DOHH2 (cell line): Measurements from ENCODE around the gene NUCKS1.

Experiments used
- EZH2phosphoT487 ChIP-seq: fragments of 200-600 bp; sonication (generic); IDR thresholded peaks from 2 replicates; pipeline ENCODE4 v1.6.1; 2017; ENCODE audit warnings: borderline replicate concordance, mild to moderate bottlenecking, antibody characterized with exemption, low read length, moderate library complexity, mixed read lengths
- TF ChIP-seq, protein P1 (sequence below): fragments of 200-600 bp; sonication (generic); IDR thresholded peaks from one replicate; pipeline ENCODE4 v1.5.1; 2014; ENCODE audit warnings: antibody characterized with exemption, mild to moderate bottlenecking, low read depth, low read length; ENCODE audit not compliant: poor library complexity, severe bottlenecking

DNA sequence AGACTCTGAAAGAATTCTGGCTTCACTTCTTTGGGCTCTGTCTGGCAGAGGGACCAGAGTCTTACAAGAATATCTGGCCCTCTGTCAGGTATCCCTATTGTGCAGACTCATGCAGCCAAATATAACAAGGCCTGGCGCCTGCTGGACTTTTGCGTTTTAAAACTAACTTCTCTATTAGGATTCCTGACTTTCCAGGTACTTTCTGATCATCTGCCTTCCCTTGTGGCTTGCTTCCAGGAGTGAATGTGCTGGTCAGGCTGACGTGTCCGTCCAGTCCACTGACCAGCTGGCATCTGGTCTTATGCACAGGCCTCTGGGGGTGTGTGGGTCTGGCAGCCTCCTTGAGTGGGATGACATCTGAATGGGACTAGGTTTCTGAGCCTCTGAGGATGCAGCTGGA, 33.9 kb upstream of the NUCKS1 start:
- TF ChIP-seq, protein P1, sequence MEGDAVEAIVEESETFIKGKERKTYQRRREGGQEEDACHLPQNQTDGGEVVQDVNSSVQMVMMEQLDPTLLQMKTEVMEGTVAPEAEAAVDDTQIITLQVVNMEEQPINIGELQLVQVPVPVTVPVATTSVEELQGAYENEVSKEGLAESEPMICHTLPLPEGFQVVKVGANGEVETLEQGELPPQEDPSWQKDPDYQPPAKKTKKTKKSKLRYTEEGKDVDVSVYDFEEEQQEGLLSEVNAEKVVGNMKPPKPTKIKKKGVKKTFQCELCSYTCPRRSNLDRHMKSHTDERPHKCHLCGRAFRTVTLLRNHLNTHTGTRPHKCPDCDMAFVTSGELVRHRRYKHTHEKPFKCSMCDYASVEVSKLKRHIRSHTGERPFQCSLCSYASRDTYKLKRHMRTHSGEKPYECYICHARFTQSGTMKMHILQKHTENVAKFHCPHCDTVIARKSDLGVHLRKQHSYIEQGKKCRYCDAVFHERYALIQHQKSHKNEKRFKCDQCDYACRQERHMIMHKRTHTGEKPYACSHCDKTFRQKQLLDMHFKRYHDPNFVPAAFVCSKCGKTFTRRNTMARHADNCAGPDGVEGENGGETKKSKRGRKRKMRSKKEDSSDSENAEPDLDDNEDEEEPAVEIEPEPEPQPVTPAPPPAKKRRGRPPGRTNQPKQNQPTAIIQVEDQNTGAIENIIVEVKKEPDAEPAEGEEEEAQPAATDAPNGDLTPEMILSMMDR: no peak
- no peak for TF ChIP-seq EZH2phosphoT487
